KMS-11 (cell line): ENCODE measurements around the gene CYTH3.

ENCODE experiments used
- H2AFZ ChIP-seq: fragments of 200-600 bp; sonication (generic); 2 replicates; pipeline ENCODE4 v1.6.1; 2016; ENCODE audit warnings: antibody characterized with exemption, mixed run types, low read depth
- H3K27ac ChIP-seq: fragments of 200-600 bp; sonication (generic); 2 replicates; pipeline ENCODE4 v1.6.1; 2016; ENCODE audit warnings: mild to moderate bottlenecking, mixed run types
- H3K27me3 ChIP-seq: fragments of 200-600 bp; sonication (generic); 2 replicates; pipeline ENCODE4 v1.6.1; 2017; ENCODE audit warnings: mild to moderate bottlenecking, low read depth, mixed run types, moderate library complexity; ENCODE audit not compliant: insufficient read depth
- H3K36me3 ChIP-seq: fragments of 200-600 bp; sonication (generic); 2 replicates; pipeline ENCODE4 v1.6.1; 2017; ENCODE audit warnings: mild to moderate bottlenecking, mixed run types; ENCODE audit not compliant: insufficient read depth
- H3K4me1 ChIP-seq: fragments of 200-600 bp; sonication (generic); 2 replicates; pipeline ENCODE4 v1.6.1; 2016; ENCODE audit warnings: mild to moderate bottlenecking, low read depth, mixed run types; ENCODE audit not compliant: poor library complexity, severe bottlenecking
- H3K4me2 ChIP-seq: fragments of 200-600 bp; sonication (generic); 2 replicates; pipeline ENCODE4 v1.7.0; 2016; ENCODE audit warnings: mild to moderate bottlenecking, mixed run types
- H3K4me3 ChIP-seq: fragments of 200-600 bp; sonication (generic); IDR thresholded peaks from 2 replicates; pipeline ENCODE4 v1.6.1; 2017; ENCODE audit warnings: low read depth, low read length, mixed read lengths; ENCODE audit not compliant: insufficient read depth
- H3K79me2 ChIP-seq: fragments of 200-600 bp; sonication (generic); 2 replicates; pipeline ENCODE4 v1.6.1; 2016; ENCODE audit warnings: low read depth, mixed run types; ENCODE audit not compliant: insufficient read depth
- H3K9ac ChIP-seq: fragments of 200-600 bp; sonication (generic); 2 replicates; pipeline ENCODE4 v1.6.1; 2016; ENCODE audit warnings: mild to moderate bottlenecking, mixed run types
- H4K20me1 ChIP-seq: fragments of 200-600 bp; sonication (generic); 2 replicates; pipeline ENCODE4 v1.6.1; 2016; ENCODE audit warnings: mild to moderate bottlenecking, mixed run types; ENCODE audit not compliant: insufficient read depth
- CTCF ChIP-seq: fragments of 200-600 bp; sonication (generic); conservative IDR thresholded peaks from 2 replicates; pipeline ENCODE4 v1.6.1; 2017; ENCODE audit warnings: low read depth, mild to moderate bottlenecking, antibody characterized with exemption, low read length, moderate library complexity, mixed read lengths

The CYTH3 gene

DNA sequence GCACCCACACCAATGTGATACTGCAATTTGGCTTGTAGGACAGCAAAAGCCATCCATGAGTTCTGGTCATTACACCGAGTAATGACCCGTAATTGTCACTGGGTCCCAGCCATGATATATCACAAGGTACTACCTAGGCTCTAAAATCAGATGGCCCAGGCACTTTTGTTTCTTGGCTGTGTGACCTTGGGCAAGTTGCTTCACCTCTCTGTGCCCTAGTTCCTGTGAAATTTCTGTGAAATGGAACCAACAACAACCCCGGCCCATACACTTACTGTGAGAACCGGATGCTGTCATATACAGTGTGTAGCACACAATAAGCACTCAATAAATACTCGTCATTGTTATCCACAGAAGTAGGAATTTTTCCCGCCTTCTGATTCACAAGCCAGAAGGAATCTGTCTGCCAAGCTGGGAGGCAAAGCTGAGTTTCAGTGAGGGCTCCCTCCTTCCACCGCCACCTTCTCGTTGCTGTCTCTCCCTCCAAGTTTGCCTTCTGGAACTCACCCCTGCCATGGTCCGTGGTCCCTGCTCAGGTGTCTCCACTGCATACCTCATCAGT, 6.4 kb upstream of the CYTH3 start:
- Histone ChIP-seq H4K20me1 (no peaks in the 10 kb centered on the region), H3K79me2 (no peaks in the 10 kb centered on the region), H3K4me1 (no peaks in the 10 kb centered on the region), H3K36me3 (no peaks in the 10 kb centered on the region), H3K27me3 (no peaks in the 10 kb centered on the region), H3K4me3 (no peak overlapping the region), H3K4me2 (no peak overlapping the region), H3K9ac (no peak overlapping the region), H3K27ac (no peak overlapping the region), H2AFZ (no peak overlapping the region)
- no peak for TF ChIP-seq CTCF

GRCh38 chr7:6277476-6277875, 5.1 kb upstream of the CYTH3 start:
- no peak for TF ChIP-seq CTCF
- H3K4me2 ChIP-seq = no peak overlapping the region
- no peak overlapping the region for H2AFZ ChIP-seq
- H3K27me3 ChIP-seq = no peaks in the 10 kb centered on the region
- no peaks in the 10 kb centered on the region for H4K20me1 ChIP-seq
- no peaks in the 10 kb centered on the region for H3K36me3 ChIP-seq
- peaks cover 4% of the 10 kb centered on the region for H3K4me1 ChIP-seq
- H3K9ac ChIP-seq = no peak overlapping the region
- H3K4me3 ChIP-seq = no peak overlapping the region
- H3K27ac ChIP-seq = no peak overlapping the region
- no peaks in the 10 kb centered on the region for H3K79me2 ChIP-seq

DNA sequence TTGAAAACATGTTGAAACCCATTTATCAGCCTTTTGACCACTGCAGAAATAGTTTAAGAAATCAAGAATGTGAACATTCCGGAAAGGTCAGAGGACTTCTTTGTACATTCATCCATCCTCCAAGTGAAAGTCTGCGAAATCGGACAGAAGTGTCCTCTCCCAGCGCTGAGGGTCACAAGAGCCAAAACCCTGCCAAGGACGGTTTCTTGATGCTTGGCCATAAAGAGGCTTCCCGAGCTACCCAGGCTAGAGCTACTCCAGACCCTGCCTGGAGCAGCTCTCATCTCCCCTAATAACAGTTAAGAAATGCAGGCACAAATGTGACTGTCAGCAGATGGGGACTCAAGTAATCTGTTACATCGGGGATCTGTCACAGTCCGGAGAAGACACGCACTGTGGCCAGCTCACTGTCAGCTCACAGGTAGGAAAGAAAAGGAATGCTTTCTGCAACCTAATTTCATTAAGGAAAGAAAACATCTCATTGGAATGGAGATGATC, 4.5 kb upstream of the CYTH3 start:
- no peaks in the 10 kb centered on the region for H3K36me3 ChIP-seq
- H3K4me2 ChIP-seq = no peak overlapping the region
- H3K9ac ChIP-seq = no peak overlapping the region
- peaks cover 4% of the 10 kb centered on the region for H3K4me1 ChIP-seq
- H3K4me3 ChIP-seq = no peak overlapping the region
- H4K20me1 ChIP-seq = no peaks in the 10 kb centered on the region
- no peaks in the 10 kb centered on the region for H3K27me3 ChIP-seq
- no peak overlapping the region for H2AFZ ChIP-seq
- H3K79me2 ChIP-seq = no peaks in the 10 kb centered on the region
- no peak for TF ChIP-seq CTCF
- no peak overlapping the region for H3K27ac ChIP-seq

- H3K27ac ChIP-seq = no peak overlapping the region
- H4K20me1 ChIP-seq = no peaks in the 10 kb centered on the region
- no peak for TF ChIP-seq CTCF
- no peaks in the 10 kb centered on the region for H3K36me3 ChIP-seq
- no peak overlapping the region for H3K9ac ChIP-seq
- no peak overlapping the region for H3K4me2 ChIP-seq
- no peak overlapping the region for H3K4me3 ChIP-seq
- H3K27me3 ChIP-seq = no peaks in the 10 kb centered on the region
- no peaks in the 10 kb centered on the region for H3K79me2 ChIP-seq
- no peak overlapping the region for H2AFZ ChIP-seq
- H3K4me1 ChIP-seq = peaks cover 4% of the 10 kb centered on the region
These were observed 2.3 kb upstream of the CYTH3 start for GRCh38 chr7:6274743-6275142.
